ENCODE measurements around the gene DYNLRB2.

Gene DYNLRB2

GRCh38 chr16:80559369-80559768, 18.6 kb downstream of the DYNLRB2 start:
- Histone ChIP-seq H3K4me1 (ENCODE audit: low read length) (no peaks in the 10 kb centered on the region), H2AFZ (ENCODE audit: low read length) (no peak overlapping the region), H3K27me3 (replicated peaks; ENCODE audit: insufficient read depth, low read length) (no peaks in the 10 kb centered on the region), H3K4me3 (ENCODE audit: low read length) (no peak overlapping the region), H3K9me2 (replicated peaks; ENCODE audit: insufficient read depth, low read length) (no peaks in the 10 kb centered on the region), H3K4me2 (ENCODE audit: low read depth, low read length) (no peak overlapping the region), H3K27ac (ENCODE audit: low read length) (no peak overlapping the region), H3F3A (ENCODE audit: insufficient read depth, low read length) (no peaks in the 10 kb centered on the region), H3K9ac (ENCODE audit: low read length) (no peak overlapping the region), H3K79me2 (ENCODE audit: low read length) (no peaks in the 10 kb centered on the region), H4K20me1 (ENCODE audit: insufficient read depth, low read length) (no peaks in the 10 kb centered on the region), H3K36me3 (replicated peaks; ENCODE audit: insufficient read depth, low read length) (no peaks in the 10 kb centered on the region), H3K9me3 (replicated peaks; ENCODE audit: insufficient read depth, low read length) (no peaks in the 10 kb centered on the region)
- no peak for DNase-seq
- TF ChIP-seq CTCF (IDR thresholded peaks at IDR 0.05; ENCODE audit: low read length): no peak
- TF ChIP-seq EZH2phosphoT487 (IDR thresholded peaks at IDR 0.05; ENCODE audit: low read length): no peak

DNA sequence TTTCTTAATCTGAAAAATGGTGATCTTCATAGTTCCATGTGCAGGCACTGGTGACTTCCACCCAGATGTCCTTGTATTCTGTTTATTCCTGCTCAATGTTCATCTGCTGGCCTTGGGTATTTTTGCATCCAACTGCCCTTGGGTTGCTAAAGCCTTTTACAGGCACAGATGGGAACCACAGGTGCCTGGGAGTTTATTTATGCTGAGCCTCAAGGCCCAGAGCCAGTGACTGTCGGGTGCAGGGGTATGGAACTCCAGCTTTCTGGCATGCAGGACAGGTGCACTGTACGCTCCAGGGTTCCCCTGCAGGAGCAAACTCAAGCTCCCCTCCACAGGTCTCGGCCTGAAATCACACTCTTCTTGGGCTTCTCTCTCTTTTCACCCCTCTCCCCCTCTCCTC, 22.3 kb downstream of the DYNLRB2 start:
- no peaks in the 10 kb centered on the region for H3F3A ChIP-seq (ENCODE audit: insufficient read depth, low read length)
- no peaks in the 10 kb centered on the region for H3K4me1 ChIP-seq (ENCODE audit: low read length)
- H3K4me3 ChIP-seq (ENCODE audit: low read length): no peak overlapping the region
- H2AFZ ChIP-seq (ENCODE audit: low read length): no peak overlapping the region
- H3K79me2 ChIP-seq (ENCODE audit: low read length): no peaks in the 10 kb centered on the region
- H3K4me2 ChIP-seq (ENCODE audit: low read depth, low read length): no peak overlapping the region
- H3K36me3 ChIP-seq (replicated peaks; ENCODE audit: insufficient read depth, low read length): no peaks in the 10 kb centered on the region
- no peak for DNase-seq
- no peaks in the 10 kb centered on the region for H3K9me3 ChIP-seq (replicated peaks; ENCODE audit: insufficient read depth, low read length)
- no peak overlapping the region for H3K9ac ChIP-seq (ENCODE audit: low read length)
- H3K9me2 ChIP-seq (replicated peaks; ENCODE audit: insufficient read depth, low read length): no peaks in the 10 kb centered on the region
- no peak overlapping the region for H3K27ac ChIP-seq (ENCODE audit: low read length)
- no peaks in the 10 kb centered on the region for H4K20me1 ChIP-seq (ENCODE audit: insufficient read depth, low read length)
- TF ChIP-seq EZH2 (optimal IDR thresholded peaks at IDR 0.05; ENCODE audit: low read depth, low read length): no peak
- no peak for TF ChIP-seq EZH2phosphoT487 (IDR thresholded peaks at IDR 0.05; ENCODE audit: low read length)
- no peak for TF ChIP-seq CTCF (IDR thresholded peaks at IDR 0.05; ENCODE audit: low read length)
- H3K27me3 ChIP-seq (replicated peaks; ENCODE audit: insufficient read depth, low read length): no peaks in the 10 kb centered on the region

GRCh38 chr16:80564394-80564793, 23.6 kb downstream of the DYNLRB2 start:
- DNase-seq: no peak
- no peaks in the 10 kb centered on the region for H3K36me3 ChIP-seq (replicated peaks; ENCODE audit: insufficient read depth, low read length)
- no peak overlapping the region for H3K9ac ChIP-seq (ENCODE audit: low read length)
- no peaks in the 10 kb centered on the region for H3K79me2 ChIP-seq (ENCODE audit: low read length)
- H3F3A ChIP-seq (ENCODE audit: insufficient read depth, low read length): no peaks in the 10 kb centered on the region
- H3K9me3 ChIP-seq (replicated peaks; ENCODE audit: insufficient read depth, low read length): no peaks in the 10 kb centered on the region
- no peak overlapping the region for H3K4me3 ChIP-seq (ENCODE audit: low read length)
- no peak overlapping the region for H3K27ac ChIP-seq (ENCODE audit: low read length)
- H2AFZ ChIP-seq (ENCODE audit: low read length): no peak overlapping the region
- no peak overlapping the region for H3K4me2 ChIP-seq (ENCODE audit: low read depth, low read length)
- no peaks in the 10 kb centered on the region for H3K9me2 ChIP-seq (replicated peaks; ENCODE audit: insufficient read depth, low read length)
- H3K4me1 ChIP-seq (ENCODE audit: low read length): no peaks in the 10 kb centered on the region
- H3K27me3 ChIP-seq (replicated peaks; ENCODE audit: insufficient read depth, low read length): no peaks in the 10 kb centered on the region
- TF ChIP-seq EZH2 (optimal IDR thresholded peaks at IDR 0.05; ENCODE audit: low read depth, low read length) (no peak), CTCF (IDR thresholded peaks at IDR 0.05; ENCODE audit: low read length) (no peak), EZH2phosphoT487 (IDR thresholded peaks at IDR 0.05; ENCODE audit: low read length) (no peak)
- H4K20me1 ChIP-seq (ENCODE audit: insufficient read depth, low read length): no peaks in the 10 kb centered on the region
